Ectodermal cell (in vitro differentiated cells): ENCODE measurements around the gene REX1BD.

Source experiments
- H3K27ac ChIP-seq: 2 replicates; pipeline ENCODE4 v1.7.0; 2013; ENCODE audit warnings: mild to moderate bottlenecking, low read depth, low read length; ENCODE audit not compliant: insufficient read depth, poor library complexity, severe bottlenecking
- H3K27me3 ChIP-seq: 2 replicates; pipeline ENCODE4 v1.7.0; 2013; ENCODE audit warnings: mild to moderate bottlenecking, low read length; ENCODE audit not compliant: insufficient read depth, control insufficient read depth, poor library complexity, severe bottlenecking
- H3K36me3 ChIP-seq: one replicate; pipeline ENCODE4 v1.7.0; 2013; ENCODE audit warnings: low read length; ENCODE audit not compliant: control insufficient read depth, insufficient read depth
- H3K4me1 ChIP-seq: one replicate; pipeline ENCODE4 v1.7.0; 2013; ENCODE audit warnings: low read length; ENCODE audit not compliant: control insufficient read depth, insufficient read depth
- H3K4me3 ChIP-seq: 2 replicates; pipeline ENCODE4 v1.7.0; 2013; ENCODE audit warnings: low read depth, low read length, control low read depth; ENCODE audit not compliant: insufficient read depth
- H3K9me3 ChIP-seq: 2 replicates; pipeline ENCODE4 v1.7.0; 2013; ENCODE audit warnings: mild to moderate bottlenecking, low read length, moderate library complexity; ENCODE audit not compliant: control insufficient read depth
- WGBS, 2 experiments: methylation state at CpG; one replicate each; pipeline ENCODE4 v1.1.7; 2013; ENCODE audit warnings: missing lambda C conversion rate in 2 of 2; 5-methylcytosine and 5-hydroxymethylcytosine counted together

Gene REX1BD

GRCh38 chr19:18608805-18609716 lies 20.5 kb downstream of the REX1BD start:
- no peak overlapping the region for H3K27ac ChIP-seq
- H3K27me3 ChIP-seq = peaks cover 98% of the 10 kb centered on the region

DNA sequence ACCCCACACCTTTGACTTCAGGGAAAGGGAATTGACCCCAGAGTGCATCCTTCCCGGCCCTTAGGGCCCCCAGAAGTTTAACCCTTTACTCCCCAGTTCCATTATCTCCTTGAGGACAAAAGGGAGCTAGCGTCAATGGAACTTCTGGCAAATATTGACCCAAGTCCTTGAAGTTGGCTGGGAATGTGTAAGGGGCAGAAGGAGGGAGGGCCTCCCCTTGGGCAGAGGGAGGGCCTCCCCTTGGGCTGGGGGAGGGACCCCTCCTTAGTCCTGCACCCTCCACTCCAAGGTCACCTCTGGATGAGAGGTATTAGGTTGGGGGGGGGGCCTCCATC lies 21.1 kb downstream of the REX1BD start:
- Histone ChIP-seq H3K9me3 (no peaks in the 10 kb centered on the region), H3K4me3 (no peak overlapping the region), H3K27ac (no peak overlapping the region), H3K27me3 (peaks cover 98% of the 10 kb centered on the region), H3K36me3 (no peaks in the 10 kb centered on the region), H3K4me1 (peaks cover 34% of the 10 kb centered on the region)
- 10 to 13% methylated on average over 2 of the region's 2 CpGs for WGBS, 2 experiments

More at GRCh38 chr19:18608805-18609716, 20.5 kb downstream of the REX1BD start:
- WGBS, 2 experiments = 24 to 27% methylated on average over 8 to 9 of the region's 9 CpGs
- Histone ChIP-seq H3K36me3 (no peaks in the 10 kb centered on the region), H3K4me1 (peaks cover 40% of the 10 kb centered on the region), H3K4me3 (no peak overlapping the region), H3K9me3 (no peaks in the 10 kb centered on the region)

DNA sequence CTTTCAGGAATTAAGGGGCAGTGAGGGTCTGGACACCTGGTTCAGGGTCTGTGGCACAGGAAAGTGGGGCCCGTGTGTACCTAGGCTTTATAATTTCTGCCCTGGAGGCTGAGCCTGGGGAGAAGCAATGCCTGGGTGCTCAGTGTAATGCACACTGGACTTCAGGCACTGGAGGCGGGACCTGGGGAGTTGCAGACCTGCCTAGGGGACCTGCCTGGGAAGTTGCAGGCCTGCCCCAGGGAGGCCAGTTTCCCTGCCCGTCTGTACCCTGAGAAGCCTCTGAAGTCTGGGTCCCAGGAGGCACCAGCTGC lies 21.6 kb downstream of the REX1BD start:
- Histone ChIP-seq H3K27ac (no peak overlapping the region), H3K4me3 (no peak overlapping the region), H3K27me3 (peaks cover 98% of the 10 kb centered on the region), H3K36me3 (no peaks in the 10 kb centered on the region), H3K9me3 (no peaks in the 10 kb centered on the region), H3K4me1 (peaks cover 33% of the 10 kb centered on the region)
- WGBS, 2 experiments = 24% methylated on average over 3 of the region's 3 CpGs

DNA sequence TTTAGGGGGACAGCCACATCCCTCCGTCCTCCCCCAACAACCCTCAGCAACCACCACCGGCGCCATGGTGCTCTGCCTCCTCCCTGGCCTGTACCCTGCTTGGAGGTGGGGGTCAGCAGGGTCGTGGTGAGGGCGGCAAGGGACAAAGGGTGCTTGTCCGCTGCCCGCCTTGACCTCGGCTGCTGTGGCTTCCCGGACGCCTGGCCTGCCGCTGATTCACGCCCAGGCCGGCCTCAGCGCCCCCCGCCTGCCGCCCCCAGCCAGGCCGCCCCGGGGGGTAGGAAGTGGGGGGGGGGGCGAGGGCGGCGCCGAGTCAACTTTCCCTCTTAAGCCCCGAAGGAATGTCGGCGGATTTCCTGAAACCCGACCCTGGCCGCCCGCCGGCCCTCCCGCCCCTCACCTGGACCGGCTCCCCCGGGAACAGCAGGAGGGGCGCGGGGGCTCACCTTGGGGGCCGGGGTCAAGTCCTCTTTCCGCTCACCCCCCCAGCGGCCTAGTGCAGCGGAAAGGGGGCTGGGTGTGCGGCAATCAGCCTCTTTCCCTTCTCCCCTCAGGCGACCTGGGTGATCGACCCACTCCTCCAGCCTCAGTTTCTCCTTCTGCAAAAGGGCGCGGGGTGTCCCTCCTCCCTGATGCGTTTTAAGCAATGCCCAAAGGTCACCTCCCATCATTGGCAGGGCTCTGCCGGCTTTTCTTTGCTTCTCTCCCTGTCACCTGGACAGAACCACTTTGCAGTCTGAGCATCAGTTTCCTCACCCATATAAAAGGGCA lies 22.1 kb downstream of the REX1BD start:
- Histone ChIP-seq H3K36me3 (no peaks in the 10 kb centered on the region), H3K4me3 (no peak overlapping the region), H3K27me3 (peaks cover 98% of the 10 kb centered on the region), H3K9me3 (no peaks in the 10 kb centered on the region), H3K4me1 (peaks cover 33% of the 10 kb centered on the region), H3K27ac (no peak overlapping the region)
- 1 to 2% methylated on average over 45 of the region's 45 CpGs for WGBS, 2 experiments

- H3K27me3 ChIP-seq = peaks cover 96% of the 10 kb centered on the region
- no peak overlapping the region for H3K4me3 ChIP-seq
- no peaks in the 10 kb centered on the region for H3K9me3 ChIP-seq
- no peak overlapping the region for H3K27ac ChIP-seq
- no peaks in the 10 kb centered on the region for H3K36me3 ChIP-seq
- 1% methylated on average over 62 of the region's 62 CpGs for WGBS, 2 experiments
- peaks cover 33% of the 10 kb centered on the region for H3K4me1 ChIP-seq
These were observed 22.9 kb downstream of the REX1BD start for GRCh38 chr19:18611327-18612050.

DNA sequence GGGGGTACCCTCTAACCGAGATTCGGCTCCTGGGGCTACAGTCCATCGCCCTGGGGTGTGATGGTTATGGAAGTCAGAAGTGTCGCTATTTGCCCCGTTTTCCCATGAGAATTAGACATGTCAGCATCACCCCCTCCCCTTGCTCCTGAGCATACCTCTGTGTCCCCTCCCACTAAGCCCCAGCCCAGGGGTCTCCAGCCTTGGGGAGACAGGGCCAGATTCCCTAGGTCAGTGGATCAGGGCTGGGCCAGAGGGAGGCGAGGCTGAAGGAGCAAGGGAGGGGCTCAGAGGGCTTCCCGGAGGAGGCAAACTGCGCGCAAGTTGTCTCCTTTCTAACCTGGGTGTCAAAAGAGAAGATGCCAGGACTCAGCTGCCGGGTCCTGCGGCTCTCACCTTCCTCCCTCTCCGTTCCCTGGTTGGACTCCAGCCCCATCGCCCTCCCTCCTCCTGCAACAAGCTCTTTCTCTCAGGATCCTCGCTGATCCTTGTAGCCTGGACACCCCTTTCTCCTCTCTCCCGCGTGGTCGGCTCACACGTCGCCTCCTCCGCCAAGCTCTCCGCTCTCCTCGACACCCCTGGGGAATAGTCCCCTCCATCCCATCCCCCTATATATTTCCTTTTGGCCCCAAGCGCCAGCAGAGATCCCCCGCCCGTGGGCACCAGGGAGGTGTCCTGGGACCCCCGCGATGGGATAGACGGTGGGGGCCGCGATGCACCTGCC lies 23.6 kb downstream of the REX1BD start:
- H3K4me3 ChIP-seq = peak overlapping the region; percentile 35
- H3K9me3 ChIP-seq = no peaks in the 10 kb centered on the region
- 2% methylated on average over 30 of the region's 30 CpGs for WGBS, 2 experiments
- no peak overlapping the region for H3K27ac ChIP-seq
- H3K36me3 ChIP-seq = no peaks in the 10 kb centered on the region
- peaks cover 33% of the 10 kb centered on the region for H3K4me1 ChIP-seq
- H3K27me3 ChIP-seq = peaks cover 90% of the 10 kb centered on the region

DNA sequence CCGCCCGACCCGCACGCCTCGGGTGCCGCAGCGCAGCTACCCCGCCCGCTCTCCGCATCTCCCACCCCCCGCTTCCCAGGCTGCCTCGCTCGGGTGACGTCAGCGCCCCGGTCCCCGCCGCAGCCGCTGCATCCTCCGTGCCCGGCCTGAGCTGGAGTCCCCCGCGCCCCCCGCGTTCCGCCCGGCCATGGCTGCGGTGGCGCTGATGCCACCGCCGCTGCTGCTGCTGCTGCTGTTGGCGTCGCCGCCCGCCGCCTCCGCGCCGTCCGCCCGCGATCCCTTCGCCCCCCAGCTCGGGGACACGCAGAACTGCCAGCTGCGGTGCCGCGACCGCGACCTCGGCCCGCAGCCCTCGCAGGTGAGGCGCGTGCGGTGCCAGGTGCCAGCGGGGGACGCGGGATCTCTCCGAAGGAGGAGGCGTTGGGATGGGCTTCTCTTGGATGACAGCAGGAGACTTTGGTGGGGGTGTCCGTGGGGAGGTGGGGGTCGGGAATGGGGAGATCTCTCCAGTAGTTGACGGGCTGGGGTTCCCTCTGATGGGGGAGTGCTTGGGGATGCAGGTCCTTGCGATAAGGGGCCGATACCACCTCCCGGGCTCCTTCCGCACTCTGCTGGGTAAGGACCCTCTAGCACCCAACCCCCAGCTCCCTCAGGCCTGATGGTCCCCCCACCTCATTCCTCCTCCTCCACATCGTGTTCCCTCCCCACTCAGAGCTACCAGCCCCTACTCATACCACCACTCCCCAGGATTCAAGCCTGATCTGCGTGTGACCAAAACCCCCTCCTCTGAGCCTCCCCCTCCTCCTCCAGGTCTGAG lies 24.4 kb downstream of the REX1BD start, which contains the start of gene TMEM59L:
TSS of gene TMEM59L (plus strand) at position 99 of the 817 bp plus-strand sequence. CDS start at position 188, 89 bp downstream.
- Histone ChIP-seq H3K36me3 (no peaks in the 10 kb centered on the region), H3K4me3 (peak within 1 kb of the TSS; percentile 35), H3K27me3 (peaks cover 82% of the 10 kb centered on the region), H3K9me3 (no peaks in the 10 kb centered on the region), H3K27ac (no peak within 1 kb of the TSS), H3K4me1 (peaks cover 27% of the 10 kb centered on the region)
- WGBS, 2 experiments = 1% methylated on average over 70 of the region's 70 CpGs

GRCh38 chr19:18613589-18614234 lies 25.1 kb downstream of the REX1BD start:
- H3K27me3 ChIP-seq = peaks cover 75% of the 10 kb centered on the region
- H3K36me3 ChIP-seq = no peaks in the 10 kb centered on the region
- no peak overlapping the region for H3K4me3 ChIP-seq
- no peaks in the 10 kb centered on the region for H3K9me3 ChIP-seq
- 21 to 22% methylated on average over 23 of the region's 23 CpGs for WGBS, 2 experiments
- H3K4me1 ChIP-seq = peaks cover 27% of the 10 kb centered on the region
- no peak overlapping the region for H3K27ac ChIP-seq

DNA sequence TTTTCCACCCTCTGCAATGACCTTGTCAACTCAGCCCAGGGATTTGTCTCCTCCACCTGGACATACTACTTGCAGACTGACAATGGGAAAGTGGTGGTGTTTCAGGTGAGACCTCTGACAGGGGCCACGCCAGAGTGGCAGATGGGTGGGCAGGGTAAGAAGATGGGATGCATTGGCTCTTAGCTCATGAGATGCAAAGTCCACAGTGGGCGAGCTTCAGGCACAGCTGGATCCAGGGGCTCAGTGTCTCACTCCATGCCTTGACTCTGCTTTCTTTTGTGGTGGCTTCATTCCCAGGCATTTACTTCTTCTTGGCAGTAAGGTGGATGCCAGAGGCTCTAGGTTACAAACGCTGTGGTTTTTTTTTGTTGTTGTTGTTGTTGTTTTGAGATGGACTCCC lies 27.4 kb downstream of the REX1BD start:
- Histone ChIP-seq H3K36me3 (no peaks in the 10 kb centered on the region), H3K27me3 (peaks cover 52% of the 10 kb centered on the region), H3K4me3 (no peak overlapping the region), H3K9me3 (no peaks in the 10 kb centered on the region), H3K27ac (no peak overlapping the region), H3K4me1 (peaks cover 20% of the 10 kb centered on the region)
- WGBS, 2 experiments = 85 to 91% methylated on average over 3 of the region's 3 CpGs
